D721Med (cell line): ENCODE results near the gene FARS2.
A peak's percentile ranks its signal among the peaks of the same experiment; 100 is the strongest.

Experiments used
- DNase-seq: peaks from one replicate; pipeline ENCODE4 v3.0.0; 2011; ENCODE audit warnings: low spot score; ENCODE audit not compliant: insufficient read length
- FAIRE-seq: peaks from 2 replicates; lab custom pipeline; 2011; peaks lifted over from hg19 to GRCh38; lab: Jason Lieb, UNC
- CTCF ChIP-seq: IDR thresholded peaks from 2 replicates; pipeline ENCODE4 v1.5.1; 2012; ENCODE audit warnings: mild to moderate bottlenecking, control low read depth; ENCODE audit not compliant: insufficient read depth; ENCODE audit errors: missing control alignments

The FARS2 gene

DNA sequence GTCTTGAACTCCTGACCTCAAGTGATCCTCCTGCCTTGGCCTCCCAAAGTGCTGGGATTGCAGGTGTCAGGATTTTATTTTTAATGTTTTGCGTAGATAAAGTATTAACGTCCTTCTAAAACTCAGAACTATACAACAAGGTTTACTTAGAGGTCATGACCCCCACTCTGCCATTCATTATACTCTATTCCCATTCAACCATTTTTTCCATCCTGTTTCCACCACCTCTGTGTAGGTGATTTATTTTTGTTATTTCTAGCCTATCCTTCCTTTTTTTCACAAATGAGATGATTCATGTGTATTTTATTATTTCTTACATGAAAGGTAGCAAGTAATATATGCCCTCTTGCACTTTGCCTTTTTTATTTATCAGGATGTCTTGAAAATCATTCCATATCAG, 138.1 kb downstream of the FARS2 start:
- DNase-seq: no peak
- TF ChIP-seq CTCF: no peak
- FAIRE-seq: no peak

DNA sequence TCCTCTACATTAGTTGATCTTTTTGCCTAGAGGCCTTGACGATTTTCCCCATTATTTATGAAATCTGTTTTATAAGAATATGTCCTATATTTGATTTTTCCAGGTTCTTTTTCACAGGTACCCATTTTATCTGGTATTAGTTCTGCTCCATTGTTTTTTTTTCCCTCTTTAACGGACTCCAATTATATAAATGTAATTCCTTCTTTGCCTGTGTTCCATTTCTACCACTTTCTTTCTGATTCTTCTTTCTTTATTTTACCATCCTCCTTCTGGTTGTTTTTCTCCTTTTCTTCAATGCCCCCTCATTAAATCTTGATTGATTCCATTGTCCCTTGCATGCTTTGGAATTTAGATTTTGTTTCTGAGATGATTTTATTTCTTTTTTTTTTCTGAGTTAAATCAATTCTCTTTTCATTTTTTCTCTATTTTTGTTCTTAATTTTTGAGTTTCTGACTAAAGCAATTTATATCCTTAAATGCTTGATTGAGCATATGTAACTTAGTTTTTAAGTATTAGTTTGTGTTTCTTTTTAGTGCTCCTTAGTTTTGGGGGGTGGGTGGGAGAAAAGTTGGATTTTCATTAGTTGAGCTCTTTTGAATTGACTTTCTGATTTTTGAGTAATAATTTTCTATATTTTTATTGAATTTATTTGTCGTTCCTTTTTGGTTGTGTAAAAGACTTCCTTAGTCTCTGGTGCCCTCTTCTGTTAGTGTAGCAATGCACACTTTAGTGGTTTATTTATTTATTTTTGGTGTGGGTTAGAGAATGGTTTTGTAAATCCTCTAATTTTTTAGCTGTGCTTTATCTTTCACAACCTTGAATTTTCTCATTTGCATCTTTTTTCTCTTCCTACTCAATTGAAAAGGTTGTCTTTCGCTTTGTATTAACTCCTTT, 140.8 kb downstream of the FARS2 start:
- DNase-seq (no peak), FAIRE-seq (no peak)
- TF ChIP-seq CTCF: peak; percentile 66

- TF ChIP-seq CTCF: no peak
- no peak for FAIRE-seq
- no peak for DNase-seq
Observed at GRCh38 chr6:5403076-5403475, 141.8 kb downstream of the FARS2 start.

DNA sequence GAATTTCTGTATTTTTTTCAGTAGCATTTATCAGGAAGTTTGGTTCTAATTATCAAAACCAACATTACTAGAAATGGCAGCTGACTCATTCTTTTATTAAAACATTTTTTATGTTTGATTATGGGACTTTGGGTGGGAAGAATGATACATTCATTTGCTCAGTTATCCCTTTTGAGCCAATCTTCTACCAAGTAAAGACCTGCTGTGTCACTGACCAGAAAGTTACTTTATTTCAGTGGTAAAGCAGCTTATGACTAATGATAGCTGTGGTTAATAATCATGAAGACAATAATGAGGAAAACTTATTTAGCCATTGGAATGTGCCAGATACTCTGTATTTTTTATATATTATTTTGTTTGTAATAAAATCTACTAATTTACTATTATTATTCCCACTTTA, 142.3 kb downstream of the FARS2 start:
- no peak for TF ChIP-seq CTCF
- FAIRE-seq (no peak), DNase-seq (no peak)

DNA sequence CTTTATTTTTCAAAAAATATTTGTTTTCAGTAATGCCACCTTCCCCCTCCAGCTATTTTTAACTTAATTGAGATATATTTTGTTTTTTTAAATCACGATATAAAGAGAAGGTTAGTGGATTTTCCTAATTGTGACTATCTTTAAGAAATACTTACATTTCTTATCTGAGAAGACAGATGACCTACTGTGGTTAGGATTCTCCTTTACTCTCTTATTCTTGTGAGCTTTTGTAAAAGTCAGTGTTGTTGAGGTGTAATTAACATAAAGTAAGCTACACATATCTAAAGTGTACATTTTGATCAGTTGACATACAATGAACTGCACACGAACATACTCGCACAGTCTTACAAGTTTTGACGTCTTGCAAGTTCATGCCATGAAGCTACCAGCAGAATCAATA, 144.7 kb downstream of the FARS2 start:
- no peak for DNase-seq
- FAIRE-seq: no peak
- no peak for TF ChIP-seq CTCF

- TF ChIP-seq CTCF: no peak
- FAIRE-seq: no peak
- DNase-seq: no peak
Observed at GRCh38 chr6:5411414-5411813, 150.1 kb downstream of the FARS2 start.

DNA sequence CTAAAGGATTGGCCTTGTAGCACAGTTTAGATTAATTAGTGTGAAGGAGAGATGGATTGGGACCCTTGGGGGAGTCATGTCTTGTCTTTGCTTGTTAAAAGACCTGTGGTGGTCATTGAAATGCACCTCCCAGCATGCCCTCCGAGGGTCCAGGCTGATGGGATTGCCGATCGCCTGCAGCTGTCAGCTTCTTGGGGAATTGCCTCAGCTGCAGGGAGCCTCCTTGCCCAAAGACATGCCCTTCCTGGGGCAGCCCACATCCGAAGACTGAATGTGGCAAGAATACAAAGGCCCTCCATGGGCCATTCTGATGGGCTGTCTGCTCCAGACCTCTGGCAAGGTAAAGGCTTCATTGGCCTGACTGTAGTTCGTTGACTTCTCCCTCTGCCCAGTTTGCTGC, 150.7 kb downstream of the FARS2 start:
- no peak for DNase-seq
- no peak for TF ChIP-seq CTCF
- FAIRE-seq: no peak
